ENCODE data around the gene MKNK1. TPM values are rescaled to one million over a fixed set of nuclear protein-coding genes. Genes with fewer than 3 reads are reported as not detected.

The MKNK1 gene
- polyA plus RNA-seq, 1 donor from 2014 or later: 20.8 TPM

- no peaks in the 10 kb centered on the region for H3K27me3 Mint-ChIP-seq
- peaks cover under 1% of the 10 kb centered on the region for H3K36me3 Mint-ChIP-seq
- peaks cover 9 to 33% (median 24%) of the 10 kb centered on the region in 3 donors for H3K4me1 Mint-ChIP-seq
- H3K27ac Mint-ChIP-seq: peak overlapping the region in 1 of 3 donors; percentile 57
- H3K4me3 Mint-ChIP-seq: peak overlapping the region in 3 of 4 donors; percentile 89 to 97 (median 95)
- no peaks in the 10 kb centered on the region for H3K9me3 Mint-ChIP-seq
Observed at GRCh38 chr1:46614604-46614984, 10.5 kb upstream of the MKNK1 start.

- peak overlapping the region in 1 of 3 donors; percentile 6 for H3K27ac Mint-ChIP-seq
- peaks cover 7% of the 10 kb centered on the region for H3K36me3 Mint-ChIP-seq
- peaks cover 9 to 31% (median 23%) of the 10 kb centered on the region in 3 donors for H3K4me1 Mint-ChIP-seq
- H3K9me3 Mint-ChIP-seq: no peaks in the 10 kb centered on the region
- no peaks in the 10 kb centered on the region for H3K27me3 Mint-ChIP-seq
- H3K4me3 Mint-ChIP-seq: peak overlapping the region in 3 of 4 donors; percentile 68 to 89 (median 73)
Observed at GRCh38 chr1:46613661-46614603, 9.9 kb upstream of the MKNK1 start.

GRCh38 chr1:46612937-46613660 lies 9.0 kb upstream of the MKNK1 start:
- Mint-ChIP-seq H3K27me3 (no peaks in the 10 kb centered on the region), H3K4me1 (peaks cover 6 to 31% (median 22%) of the 10 kb centered on the region in 3 donors), H3K27ac (peak overlapping the region in 1 of 3 donors; percentile 6), H3K4me3 (peak overlapping the region in 2 of 4 donors; percentile 5 to 23), H3K36me3 (peaks cover 9% of the 10 kb centered on the region), H3K9me3 (no peaks in the 10 kb centered on the region)

- no peak overlapping the region for H3K27ac Mint-ChIP-seq
- H3K36me3 Mint-ChIP-seq: peaks cover 9% of the 10 kb centered on the region
- no peaks in the 10 kb centered on the region for H3K27me3 Mint-ChIP-seq
- H3K4me3 Mint-ChIP-seq: peak overlapping the region in 1 of 4 donors; percentile 71
- peaks cover under 1 to 25% (median 14%) of the 10 kb centered on the region in 3 donors for H3K4me1 Mint-ChIP-seq
- no peaks in the 10 kb centered on the region for H3K9me3 Mint-ChIP-seq
Observed at GRCh38 chr1:46611691-46612221, 7.7 kb upstream of the MKNK1 start.

- peaks cover 5 to 17% (median 15%) of the 10 kb centered on the region in 3 donors for H3K4me1 Mint-ChIP-seq
- H3K4me3 Mint-ChIP-seq: peak overlapping the region in 1 of 4 donors; percentile 53
- peaks cover 9% of the 10 kb centered on the region for H3K36me3 Mint-ChIP-seq
- H3K27ac Mint-ChIP-seq: no peak overlapping the region
- no peaks in the 10 kb centered on the region for H3K9me3 Mint-ChIP-seq
- no peaks in the 10 kb centered on the region for H3K27me3 Mint-ChIP-seq
Observed at GRCh38 chr1:46607345-46608130, 3.5 kb upstream of the MKNK1 start.

- Mint-ChIP-seq H3K27me3 (no peaks in the 10 kb centered on the region), H3K9me3 (no peaks in the 10 kb centered on the region), H3K4me3 (peak overlapping the region in 3 of 4 donors; percentile 17 to 66 (median 65)), H3K36me3 (peaks cover 9% of the 10 kb centered on the region), H3K4me1 (peaks cover 6 to 21% (median 18%) of the 10 kb centered on the region in 3 donors), H3K27ac (no peak overlapping the region)
Observed at GRCh38 chr1:46606255-46606965, 2.3 kb upstream of the MKNK1 start.

- H3K9me3 Mint-ChIP-seq: no peaks in the 10 kb centered on the region
- peak overlapping the region; percentile 71 to 96 (median 91) for H3K4me3 Mint-ChIP-seq
- peaks cover 12 to 27% (median 14%) of the 10 kb centered on the region in 3 donors for H3K4me1 Mint-ChIP-seq
- H3K27me3 Mint-ChIP-seq: no peaks in the 10 kb centered on the region
- H3K36me3 Mint-ChIP-seq: peaks cover 9% of the 10 kb centered on the region
- peak overlapping the region in 1 of 3 donors; percentile 79 for H3K27ac Mint-ChIP-seq
Observed at GRCh38 chr1:46605232-46605631, 1.2 kb upstream of the MKNK1 start.

- H3K27me3 Mint-ChIP-seq: no peaks in the 10 kb centered on the region
- H3K4me3 Mint-ChIP-seq: peak overlapping the region; percentile 91 to 98 (median 94)
- peak overlapping the region; percentile 69 to 93 (median 90) for H3K27ac Mint-ChIP-seq
- peaks cover 14 to 32% (median 16%) of the 10 kb centered on the region in 3 donors for H3K4me1 Mint-ChIP-seq
- H3K9me3 Mint-ChIP-seq: no peaks in the 10 kb centered on the region
- H3K36me3 Mint-ChIP-seq: no peaks in the 10 kb centered on the region
Observed at GRCh38 chr1:46603481-46603857, 599 bp downstream of the MKNK1 start.

GRCh38 chr1:46601257-46602007 lies 2.6 kb downstream of the MKNK1 start:
- peaks cover 5% of the 10 kb centered on the region for H3K36me3 Mint-ChIP-seq
- peak overlapping the region; percentile 24 to 49 (median 31) for H3K27ac Mint-ChIP-seq
- H3K4me3 Mint-ChIP-seq: peak overlapping the region in 2 of 4 donors; percentile 30 to 66
- no peaks in the 10 kb centered on the region for H3K9me3 Mint-ChIP-seq
- no peaks in the 10 kb centered on the region for H3K27me3 Mint-ChIP-seq
- peaks cover 16 to 39% (median 20%) of the 10 kb centered on the region in 3 donors for H3K4me1 Mint-ChIP-seq

- H3K4me3 Mint-ChIP-seq: peak overlapping the region in 2 of 4 donors; percentile 12 to 39
- H3K27ac Mint-ChIP-seq: no peak overlapping the region
- H3K36me3 Mint-ChIP-seq: peaks cover 5% of the 10 kb centered on the region
- no peaks in the 10 kb centered on the region for H3K9me3 Mint-ChIP-seq
- H3K4me1 Mint-ChIP-seq: peaks cover 27 to 45% (median 32%) of the 10 kb centered on the region in 3 donors
- H3K27me3 Mint-ChIP-seq: no peaks in the 10 kb centered on the region
Observed at GRCh38 chr1:46599059-46599970, 4.8 kb downstream of the MKNK1 start.

- Mint-ChIP-seq H3K36me3 (peaks cover 7% of the 10 kb centered on the region), H3K9me3 (no peaks in the 10 kb centered on the region), H3K27ac (no peak overlapping the region), H3K4me1 (peaks cover 17 to 36% (median 28%) of the 10 kb centered on the region in 3 donors), H3K4me3 (no peak overlapping the region), H3K27me3 (no peaks in the 10 kb centered on the region)
Observed at GRCh38 chr1:46596846-46597245, 7.2 kb downstream of the MKNK1 start.

- H3K27me3 Mint-ChIP-seq: no peaks in the 10 kb centered on the region
- no peaks in the 10 kb centered on the region for H3K9me3 Mint-ChIP-seq
- H3K27ac Mint-ChIP-seq: no peak overlapping the region
- peaks cover 15 to 30% (median 24%) of the 10 kb centered on the region in 3 donors for H3K4me1 Mint-ChIP-seq
- H3K36me3 Mint-ChIP-seq: peaks cover 12% of the 10 kb centered on the region
- peak overlapping the region in 1 of 4 donors; percentile 24 for H3K4me3 Mint-ChIP-seq
Observed at GRCh38 chr1:46596036-46596435, 8.0 kb downstream of the MKNK1 start.

Measured in IgD-negative memory B cell (primary cell).